ENCODE measurements around the gene USP40.

Gene USP40

DNA sequence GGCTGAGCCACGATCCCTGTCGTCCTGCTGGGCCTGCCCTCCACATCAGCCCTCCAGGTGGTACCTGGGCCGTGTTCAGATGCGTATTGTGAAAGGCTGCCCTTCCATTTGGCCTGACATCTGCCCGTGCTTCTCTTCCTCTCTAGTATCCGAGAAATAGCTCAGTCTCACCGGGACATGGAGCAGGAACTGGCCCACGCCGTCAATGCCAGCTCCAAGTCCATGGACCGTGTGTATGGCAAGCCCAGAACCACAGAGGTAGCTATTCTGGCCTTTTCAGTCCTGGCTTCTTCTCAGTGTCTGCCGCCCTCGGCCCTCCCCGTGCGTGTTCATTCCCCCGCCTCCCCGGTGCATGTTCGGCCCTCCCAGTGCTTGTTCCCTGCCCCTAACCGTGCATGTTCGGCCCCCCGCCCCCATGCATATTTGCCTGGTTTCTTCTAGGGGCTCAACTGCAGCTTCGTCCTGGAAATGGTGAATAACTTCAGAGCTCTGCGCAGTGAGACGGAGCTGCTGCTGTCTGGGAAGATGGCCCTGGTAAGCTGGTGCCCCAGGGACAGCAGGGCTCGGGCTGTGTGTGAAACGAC, 104.3 kb downstream of the USP40 start:
- no peak for TF ChIP-seq POLR2AphosphoS5 (IDR thresholded peaks at IDR 0.05; ENCODE audit: low read depth, low read length)
- TF ChIP-seq FOXP2 (optimal IDR thresholded peaks at IDR 0.05; ENCODE audit: borderline replicate concordance, extremely low read depth, extremely low read length, insufficient read depth) = no peak
- TF ChIP-seq TAF1 (IDR thresholded peaks at IDR 0.05; ENCODE audit: borderline replicate concordance, insufficient read depth, low read length) = no peak
- TF ChIP-seq SIN3A (IDR thresholded peaks at IDR 0.05; ENCODE audit: borderline replicate concordance, insufficient read depth, low read length) = no peak
- no peak for TF ChIP-seq REST (IDR thresholded peaks at IDR 0.05; ENCODE audit: insufficient read depth in 1 of 2, low read depth in 2 of 2, low read length in 2 of 2)

- TF ChIP-seq REST (IDR thresholded peaks at IDR 0.05; ENCODE audit: insufficient read depth in 1 of 2, low read depth in 2 of 2, low read length in 2 of 2) (no peak), SIN3A (IDR thresholded peaks at IDR 0.05; ENCODE audit: borderline replicate concordance, insufficient read depth, low read length) (no peak), POLR2AphosphoS5 (IDR thresholded peaks at IDR 0.05; ENCODE audit: low read depth, low read length) (no peak), FOXP2 (optimal IDR thresholded peaks at IDR 0.05; ENCODE audit: borderline replicate concordance, extremely low read depth, extremely low read length, insufficient read depth) (no peak), TAF1 (IDR thresholded peaks at IDR 0.05; ENCODE audit: borderline replicate concordance, insufficient read depth, low read length) (no peak)
Measured at GRCh38 chr2:233461481-233461891, 105.1 kb downstream of the USP40 start.

GRCh38 chr2:233460726-233461441, 105.7 kb downstream of the USP40 start:
- TF ChIP-seq TAF1 (IDR thresholded peaks at IDR 0.05; ENCODE audit: borderline replicate concordance, insufficient read depth, low read length) = no peak
- TF ChIP-seq SIN3A (IDR thresholded peaks at IDR 0.05; ENCODE audit: borderline replicate concordance, insufficient read depth, low read length) = no peak
- TF ChIP-seq POLR2AphosphoS5 (IDR thresholded peaks at IDR 0.05; ENCODE audit: low read depth, low read length) = no peak
- no peak for TF ChIP-seq REST (IDR thresholded peaks at IDR 0.05; ENCODE audit: insufficient read depth in 1 of 2, low read depth in 2 of 2, low read length in 2 of 2)
- TF ChIP-seq FOXP2 (optimal IDR thresholded peaks at IDR 0.05; ENCODE audit: borderline replicate concordance, extremely low read depth, extremely low read length, insufficient read depth) = no peak

DNA sequence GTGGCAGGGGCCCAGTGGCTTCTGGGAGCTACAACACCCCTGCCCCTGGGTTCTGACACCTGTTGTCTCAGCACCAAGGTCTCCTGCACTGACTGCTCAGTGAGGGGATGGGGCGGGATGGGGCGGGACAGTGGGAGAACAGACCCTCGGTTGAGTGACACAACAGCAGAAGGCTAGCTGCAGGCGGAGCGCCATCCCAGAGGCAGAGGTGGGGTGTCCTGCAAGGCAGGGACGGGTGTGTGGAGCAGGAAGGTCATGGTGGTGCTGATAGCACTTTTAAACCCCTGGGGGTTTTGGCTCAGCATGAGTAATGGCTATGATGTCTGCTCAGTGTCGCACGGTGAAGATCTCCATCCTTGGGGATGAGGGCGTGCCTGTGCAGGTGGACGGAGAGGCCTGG, 107.2 kb downstream of the USP40 start:
- TF ChIP-seq TAF1 (IDR thresholded peaks at IDR 0.05; ENCODE audit: borderline replicate concordance, insufficient read depth, low read length) (no peak), REST (IDR thresholded peaks at IDR 0.05; ENCODE audit: insufficient read depth in 1 of 2, low read depth in 2 of 2, low read length in 2 of 2) (no peak), SIN3A (IDR thresholded peaks at IDR 0.05; ENCODE audit: borderline replicate concordance, insufficient read depth, low read length) (no peak), POLR2AphosphoS5 (IDR thresholded peaks at IDR 0.05; ENCODE audit: low read depth, low read length) (no peak), FOXP2 (optimal IDR thresholded peaks at IDR 0.05; ENCODE audit: borderline replicate concordance, extremely low read depth, extremely low read length, insufficient read depth) (no peak)

All from PFSK-1 (cell line).